GM12878 (cell line): ENCODE results near the gene C9. TPM values are rescaled to one million over a fixed set of nuclear protein-coding genes. Genes with fewer than 3 reads are reported as not detected.

Source experiments
- ATAC-seq: fragments of 200-7000 bp; cut with Tn5 transposase; 3 replicates; pipeline ENCODE4 v1.9.1; 2020; ENCODE audit warnings: mild to moderate bottlenecking, moderate library complexity
- BruUV-seq: library from RNA; stranded (reverse); fragments of 400-500 nt; replicated peaks from 2 replicates; lab custom pipeline; 2021; lab: Mats Ljungman, UMichigan
- CTCF ChIA-PET: fragments of 300-600 bp; sonication (Branson Sonifier 250); formaldehyde crosslinking; extraction: SDS; loops from one replicate; lab custom pipeline; 2021; ENCODE audit warnings: inconsistent platforms; lab: Yijun Ruan, JAX
- POLR2A ChIA-PET: fragments of 350-600 bp; formaldehyde crosslinking; extraction: SDS; loops from one replicate; lab custom pipeline; 2021; ENCODE audit warnings: inconsistent platforms; lab: Charles Lee
- RAD21 ChIA-PET: fragments of 300-600 bp; sonication (Branson Sonifier 250); formaldehyde crosslinking; loops from one replicate; lab custom pipeline; 2023; ENCODE audit warnings: antibody characterized with exemption; ENCODE audit not compliant: unreplicated experiment; lab: Charles Lee
- SMC1A ChIA-PET: fragments of 300-600 bp; sonication (Branson Sonifier 250); formaldehyde crosslinking; loops from one replicate; lab custom pipeline; 2023; ENCODE audit not compliant: unreplicated experiment, uncharacterized antibody; lab: Charles Lee
- DNase-seq: peaks from one replicate; pipeline ENCODE4 v3.0.0-alpha.2; 2011; ENCODE audit warnings: low read depth, low spot score
- FAIRE-seq: peaks from 3 replicates; lab custom pipeline; 2011; peaks lifted over from hg19 to GRCh38; lab: Jason Lieb, UNC
- H2AFZ ChIP-seq: 2 replicates; pipeline ENCODE4 v1.6.0; 2011; ENCODE audit warnings: low read depth, low read length, control low read depth; ENCODE audit not compliant: control insufficient read depth
- H3K27ac ChIP-seq: 2 replicates; pipeline ENCODE4 v1.5.1; 2011; ENCODE audit warnings: control low read depth; ENCODE audit not compliant: control insufficient read depth, insufficient read depth
- H3K27me3 ChIP-seq, 2 experiments: replicated peaks in 1 of 2; 2 replicates each; pipeline versions ENCODE4 v1.6.0 to v1.6.1; 2011; ENCODE audit warnings: low read length in 1 of 2; ENCODE audit not compliant: control insufficient read depth in 2 of 2, insufficient read depth in 2 of 2
- H3K36me3 ChIP-seq, 2 experiments: 2 replicates each; pipeline ENCODE4 v1.5.1; 2011; ENCODE audit warnings: low read length in 1 of 2; ENCODE audit not compliant: control insufficient read depth in 2 of 2, insufficient read depth in 2 of 2
- H3K4me1 ChIP-seq: 2 replicates; pipeline ENCODE4 v1.6.1; 2011; ENCODE audit warnings: mild to moderate bottlenecking, low read length, moderate library complexity, mixed read lengths; ENCODE audit not compliant: control insufficient read depth, insufficient read depth
- H3K4me2 ChIP-seq: 2 replicates; pipeline ENCODE4 v1.6.0; 2011; ENCODE audit warnings: control low read depth; ENCODE audit not compliant: control insufficient read depth, insufficient read depth
- H3K4me3 ChIP-seq: fragments of 200-600 bp; sonication (generic); 2 replicates; pipeline ENCODE4 v1.5.1; 2016
- H3K79me2 ChIP-seq: 2 replicates; pipeline ENCODE4 v1.6.0; 2011; ENCODE audit warnings: low read length; ENCODE audit not compliant: control insufficient read depth, insufficient read depth
- H3K9ac ChIP-seq: 2 replicates; pipeline ENCODE4 v1.8.0; 2011; ENCODE audit warnings: low read length, control low read depth, mixed read lengths; ENCODE audit not compliant: control insufficient read depth, insufficient read depth
- H3K9me3 ChIP-seq: replicated peaks from 3 replicates; pipeline ENCODE4 v1.5.1; 2011; ENCODE audit warnings: mild to moderate bottlenecking, low read length; ENCODE audit not compliant: control insufficient read depth, insufficient read depth
- H4K20me1 ChIP-seq: 2 replicates; pipeline ENCODE4 v1.6.0; 2011; ENCODE audit not compliant: control insufficient read depth, insufficient read depth
- E4F1 ChIP-seq: fragments of 450-650 bp; IDR thresholded peaks from 2 replicates; pipeline ENCODE4 v1.6.1; 2018; ENCODE audit warnings: borderline replicate concordance, mild to moderate bottlenecking; ENCODE audit not compliant: partially characterized antibody
- NR2C2 ChIP-seq: IDR thresholded peaks from 2 replicates; pipeline ENCODE4 v1.6.1; 2011; ENCODE audit warnings: borderline replicate concordance, low read depth; ENCODE audit not compliant: control insufficient read depth, insufficient read length
- POLR2AphosphoS5 ChIP-seq: IDR thresholded peaks from 2 replicates; pipeline ENCODE4 v1.6.1; 2011; ENCODE audit warnings: mild to moderate bottlenecking, low read length, inconsistent platforms
- WGBS: methylation state at CpG from one replicate; pipeline ENCODE4 v1.1.6; 2016; ENCODE audit warnings: low lambda C conversion rate; ENCODE audit not compliant: insufficient replicate concordance, insufficient coverage; ENCODE audit errors: missing lambda C conversion rate; 5-methylcytosine and 5-hydroxymethylcytosine counted together
- in situ Hi-C: fragments of 300-500 bp; cut with MboI; formaldehyde crosslinking; loops from 9 replicates; pipeline ENCODE4 v1.14.3; 2018; ENCODE audit warnings: mixed read lengths
- intact Hi-C: fragments of 100-400 bp; cut with micrococcal nuclease; formaldehyde crosslinking; loops from one replicate; pipeline ENCODE4 v1.14.2; 2022; ENCODE audit not compliant: unreplicated experiment
- polyA plus RNA-seq, 11 experiments: library from polyadenylated mRNA; depleted of rRNA in 4 of 11; unstranded in 6 of 11; stranded (reverse) in 5 of 11; fragments of >200 nt; fragmentation: Nextera tagmentation in 4 of 11; fragmentation: Illumina TruSeq in 1 of 11; extraction: Ambion mirVana in 4 of 11; extraction: Trizol in 1 of 11; gene quantifications; 1 replicate in 1 of 11; 2 replicates in 10 of 11; pipeline versions ENCODE4 v1.2.1 to v1.2.3, GENCODE V29; 2011 to 2016; ENCODE audit warnings: inconsistent platforms in 2 of 11, missing spikeins in 2 of 11, low read depth in 1 of 11
- total RNA-seq, 4 experiments: library from RNA; depleted of rRNA in 3 of 4; stranded (reverse); fragments of >200 nt in 3 of 4; fragmentation: Illumina TruSeq in 1 of 4; extraction: Trizol in 1 of 4; gene quantifications; 2 replicates each; pipeline versions ENCODE4 v1.2.1 to v1.2.3, GENCODE V29; 2013 to 2021
- TF ChIP-seq, protein P1 (sequence below): IDR thresholded peaks from 2 replicates; pipeline ENCODE4 v1.6.1; 2012; ENCODE audit warnings: low read depth, low read length, improper control_type of control experiment
- TF ChIP-seq, protein P2 (sequence below): fragments of 450-650 bp; formaldehyde crosslinking; IDR thresholded peaks from 2 replicates; pipeline ENCODE4 v1.5.0; 2022; ENCODE audit warnings: mild to moderate bottlenecking, missing genetic modification characterization

Gene C9
- total and polyA plus RNA-seq, 10 of the 15 experiments (the other 5 are each of a cell fraction or from before 2014, with no cell fraction given), result 0.54 TPM; not detected in 9

- H3K4me1 ChIP-seq, result 0 out of 2 replicates have a peak, but pooled peaks cover 2% of the 10 kb centered on the region
- no peaks in the 10 kb centered on the region; the same call in 2 of the 3 replicates for H3K9me3 ChIP-seq
- no peak for ATAC-seq
- no TSS peak for BruUV-seq
- no peak overlapping the region for H2AFZ ChIP-seq
- no peak for FAIRE-seq
- no peaks in the 10 kb centered on the region for H4K20me1 ChIP-seq
- H3K9ac ChIP-seq, result no peak overlapping the region
- no peak for DNase-seq
- WGBS, result 89% methylated on average over 2 of the region's 2 CpGs
- H3K36me3 ChIP-seq, result no peaks in the 10 kb centered on the region
- H3K27me3 ChIP-seq, result no peaks in the 10 kb centered on the region
- intact Hi-C loops, result no loop called here
- no peak for TF ChIP-seq POLR2AphosphoS5
- TF ChIP-seq NR2C2, result no peak
- TF ChIP-seq, protein P1, sequence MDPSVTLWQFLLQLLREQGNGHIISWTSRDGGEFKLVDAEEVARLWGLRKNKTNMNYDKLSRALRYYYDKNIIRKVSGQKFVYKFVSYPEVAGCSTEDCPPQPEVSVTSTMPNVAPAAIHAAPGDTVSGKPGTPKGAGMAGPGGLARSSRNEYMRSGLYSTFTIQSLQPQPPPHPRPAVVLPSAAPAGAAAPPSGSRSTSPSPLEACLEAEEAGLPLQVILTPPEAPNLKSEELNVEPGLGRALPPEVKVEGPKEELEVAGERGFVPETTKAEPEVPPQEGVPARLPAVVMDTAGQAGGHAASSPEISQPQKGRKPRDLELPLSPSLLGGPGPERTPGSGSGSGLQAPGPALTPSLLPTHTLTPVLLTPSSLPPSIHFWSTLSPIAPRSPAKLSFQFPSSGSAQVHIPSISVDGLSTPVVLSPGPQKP, result no peak
- TF ChIP-seq, protein P2, sequence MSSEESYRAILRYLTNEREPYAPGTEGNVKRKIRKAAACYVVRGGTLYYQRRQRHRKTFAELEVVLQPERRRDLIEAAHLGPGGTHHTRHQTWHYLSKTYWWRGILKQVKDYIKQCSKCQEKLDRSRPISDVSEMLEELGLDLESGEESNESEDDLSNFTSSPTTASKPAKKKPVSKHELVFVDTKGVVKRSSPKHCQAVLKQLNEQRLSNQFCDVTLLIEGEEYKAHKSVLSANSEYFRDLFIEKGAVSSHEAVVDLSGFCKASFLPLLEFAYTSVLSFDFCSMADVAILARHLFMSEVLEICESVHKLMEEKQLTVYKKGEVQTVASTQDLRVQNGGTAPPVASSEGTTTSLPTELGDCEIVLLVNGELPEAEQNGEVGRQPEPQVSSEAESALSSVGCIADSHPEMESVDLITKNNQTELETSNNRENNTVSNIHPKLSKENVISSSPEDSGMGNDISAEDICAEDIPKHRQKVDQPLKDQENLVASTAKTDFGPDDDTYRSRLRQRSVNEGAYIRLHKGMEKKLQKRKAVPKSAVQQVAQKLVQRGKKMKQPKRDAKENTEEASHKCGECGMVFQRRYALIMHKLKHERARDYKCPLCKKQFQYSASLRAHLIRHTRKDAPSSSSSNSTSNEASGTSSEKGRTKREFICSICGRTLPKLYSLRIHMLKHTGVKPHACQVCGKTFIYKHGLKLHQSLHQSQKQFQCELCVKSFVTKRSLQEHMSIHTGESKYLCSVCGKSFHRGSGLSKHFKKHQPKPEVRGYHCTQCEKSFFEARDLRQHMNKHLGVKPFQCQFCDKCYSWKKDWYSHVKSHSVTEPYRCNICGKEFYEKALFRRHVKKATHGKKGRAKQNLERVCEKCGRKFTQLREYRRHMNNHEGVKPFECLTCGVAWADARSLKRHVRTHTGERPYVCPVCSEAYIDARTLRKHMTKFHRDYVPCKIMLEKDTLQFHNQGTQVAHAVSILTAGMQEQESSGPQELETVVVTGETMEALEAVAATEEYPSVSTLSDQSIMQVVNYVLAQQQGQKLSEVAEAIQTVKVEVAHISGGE (CRISPR knock-in tag), result no peak
- no peak for TF ChIP-seq E4F1
- H3K79me2 ChIP-seq, result no peaks in the 10 kb centered on the region; the same call in none of the 2 replicates
- no peak overlapping the region for H3K4me3 ChIP-seq
- POLR2A ChIA-PET, result interaction anchor here (1.1 to 1.8 kb wide), 2 partner anchors 15 to 38 kb away, joined by 3 to 7 read pairs; no protein-coding TSS in a partner anchor
- in situ Hi-C loops, result no loop called here
- no peak overlapping the region for H3K27ac ChIP-seq
- CTCF ChIA-PET, result interaction anchor here (1.2 to 2.1 kb wide), 3 partner anchors 10 to 50 kb away, joined by 3 to 5 read pairs (median 5); no protein-coding TSS in a partner anchor
- SMC1A ChIA-PET, result interaction anchor here (0.7 to 4.8 kb wide), 5 partner anchors 12 to 54 kb away, joined by 3 to 50 read pairs (median 11); no protein-coding TSS in a partner anchor
- H3K4me2 ChIP-seq, result no peak overlapping the region
- RAD21 ChIA-PET, result interaction anchor here (1.5 kb wide), 1 partner anchor 15 kb away, joined by 4 read pairs; no protein-coding TSS in a partner anchor
These were observed 97.1 kb downstream of the C9 start for GRCh38 chr5:39267186-39267585.
